B cell (primary cell): ENCODE measurements around the gene AMH. TPM values are rescaled to one million over a fixed set of nuclear protein-coding genes. Genes with fewer than 3 reads are reported as not detected.

ENCODE experiments used
- ATAC-seq: fragments of 200-7000 bp; cut with Tn5 transposase; one replicate; pipeline ENCODE4 v1.10.0; 2021; ENCODE audit warnings: low read depth, mild to moderate bottlenecking, moderate number of reproducible peaks, moderate library complexity
- CTCF ChIA-PET: fragments of 350-600 bp; sonication (Branson Sonifier 250); formaldehyde crosslinking; loops from one replicate; lab custom pipeline; 2021; ENCODE audit warnings: antibody characterized with exemption, inconsistent platforms; lab: Charles Lee
- POLR2A ChIA-PET: fragments of 350-600 bp; sonication (Branson Sonifier 250); formaldehyde crosslinking; loops from one replicate; lab custom pipeline; 2021; ENCODE audit warnings: antibody characterized with exemption; lab: Charles Lee
- DNase-seq: peaks from one replicate; pipeline ENCODE4 v3.0.0; 2013
- H2AFZ ChIP-seq: 2 replicates; pipeline ENCODE4 v1.6.1; 2012; ENCODE audit warnings: mild to moderate bottlenecking, low read depth, low read length; ENCODE audit not compliant: insufficient read depth, poor library complexity, severe bottlenecking
- H3K27ac ChIP-seq, 2 donors: 1 replicate in 1 of 2; 2 replicates in 1 of 2; pipeline ENCODE4 v1.5.1; 2012 to 2013; ENCODE audit warnings: low read length in 2 of 2, mild to moderate bottlenecking in 2 of 2, moderate library complexity in 1 of 2
- H3K27me3 ChIP-seq, 4 experiments: fragments of 200-600 bp in 1 of 4; sonication (generic) in 1 of 4; replicated peaks in 1 of 4; 1 replicate in 2 of 4; 2 replicates in 2 of 4; pipeline versions ENCODE4 v1.6.1 to v1.7.0; 2013 to 2016; ENCODE audit warnings: low read length in 3 of 4, mild to moderate bottlenecking in 2 of 4, mixed read lengths in 1 of 4, moderate library complexity in 1 of 4; ENCODE audit not compliant: insufficient read depth in 4 of 4, control insufficient read depth in 3 of 4; ENCODE audit errors: control extremely low read depth in 1 of 4
- H3K36me3 ChIP-seq, 2 experiments: replicated peaks in 1 of 2; 1 replicate in 1 of 2; 2 replicates in 1 of 2; pipeline versions ENCODE4 v1.6.1 to v1.7.1; 2013; ENCODE audit warnings: low read length in 1 of 2; ENCODE audit not compliant: insufficient read depth in 2 of 2, control insufficient read depth in 1 of 2; ENCODE audit errors: control extremely low read depth in 1 of 2, extremely low read depth in 1 of 2
- H3K4me1 ChIP-seq, 2 donors: fragments of 200-600 bp in 1 of 2; sonication (generic) in 1 of 2; 1 replicate in 1 of 2; 2 replicates in 1 of 2; pipeline versions ENCODE4 v1.5.1 to v1.6.1; 2013 to 2017; ENCODE audit warnings: low read length in 2 of 2; ENCODE audit not compliant: control insufficient read depth in 2 of 2, insufficient read depth in 2 of 2
- H3K4me2 ChIP-seq: replicated peaks from 2 replicates; pipeline ENCODE3; 2012; ENCODE audit warnings: mild to moderate bottlenecking, low read depth, low read length; ENCODE audit not compliant: poor library complexity, severe bottlenecking
- H3K4me3 ChIP-seq, 5 experiments: fragments of 200-600 bp in 1 of 5; sonication (generic) in 1 of 5; 1 replicate in 3 of 5; 2 replicates in 2 of 5; pipeline versions ENCODE4 v1.5.1 to v1.7.0; 2011 to 2016; ENCODE audit warnings: low read length in 4 of 5, mild to moderate bottlenecking in 4 of 5, low read depth in 2 of 5, control low read depth in 1 of 5, moderate library complexity in 1 of 5; ENCODE audit not compliant: insufficient read depth in 1 of 5; ENCODE audit errors: control extremely low read depth in 1 of 5, extremely low read depth in 1 of 5
- H3K79me2 ChIP-seq: fragments of 200-600 bp; sonication (generic); one replicate; pipeline ENCODE4 v1.6.0; 2016; ENCODE audit warnings: low read length; ENCODE audit not compliant: control insufficient read depth, insufficient read depth
- H3K9ac ChIP-seq: fragments of 200-600 bp; sonication (generic); 2 replicates; pipeline ENCODE4 v1.6.1; 2017; ENCODE audit warnings: mild to moderate bottlenecking, low read length, moderate library complexity
- H3K9me3 ChIP-seq, 3 donors: one replicate each; pipeline versions ENCODE4 v1.6.1 to v1.7.1; 2013; ENCODE audit warnings: low read length in 2 of 3; ENCODE audit not compliant: control insufficient read depth in 2 of 3, insufficient read depth in 1 of 3; ENCODE audit errors: control extremely low read depth in 1 of 3
- H4K20me1 ChIP-seq: 2 replicates; pipeline ENCODE4 v1.6.0; 2012; ENCODE audit warnings: mild to moderate bottlenecking, low read length; ENCODE audit not compliant: insufficient read depth, control insufficient read depth, poor library complexity, severe bottlenecking
- H3K27ac Mint-ChIP-seq: one replicate; pipeline ENCODE4 v1.8.0; 2021; ENCODE audit warnings: mixed read lengths
- H3K27me3 Mint-ChIP-seq: one replicate; pipeline ENCODE4 v1.8.0; 2021; ENCODE audit warnings: mixed read lengths
- H3K4me1 Mint-ChIP-seq: one replicate; pipeline ENCODE4 v1.8.0; 2021; ENCODE audit warnings: mixed read lengths
- H3K4me3 Mint-ChIP-seq: one replicate; pipeline ENCODE4 v1.8.0; 2021; ENCODE audit warnings: mixed read lengths
- H3K9me3 Mint-ChIP-seq: one replicate; pipeline ENCODE4 v1.8.0; 2022; ENCODE audit warnings: mixed read lengths; ENCODE audit not compliant: insufficient read depth
- EZH2 ChIP-seq: IDR thresholded peaks from 2 replicates; pipeline ENCODE4 v1.6.1; 2012; ENCODE audit warnings: borderline replicate concordance, low read depth, mild to moderate bottlenecking, moderate library complexity, low read length; ENCODE audit not compliant: insufficient read depth, poor library complexity, severe bottlenecking
- WGBS: methylation state at CpG from one replicate; pipeline ENCODE4 v1.1.5; 2013; ENCODE audit warnings: missing lambda C conversion rate; ENCODE audit not compliant: insufficient coverage; 5-methylcytosine and 5-hydroxymethylcytosine counted together
- intact Hi-C: fragments of 100-400 bp; cut with micrococcal nuclease; formaldehyde crosslinking; loops from one replicate; pipeline ENCODE4 v1.10.0; 2022
- polyA plus RNA-seq: library from polyadenylated mRNA; depleted of rRNA; stranded (reverse); fragments of >200 nt; gene quantifications from 2 replicates; pipeline ENCODE4 v1.2.3, GENCODE V29; 2012
- total RNA-seq, 2 donors: library from RNA; stranded (reverse); fragments of 120-200 nt in 1 of 2; gene quantifications; 1 replicate in 1 of 2; 2 replicates in 1 of 2; pipeline versions ENCODE4 v1.2.3 to v1.2.4, GENCODE V29; 2013 to 2022
- TF ChIP-seq, protein P1 (sequence below): fragments of 200-600 bp; IDR thresholded peaks from one replicate; pipeline ENCODE4 v1.8.0; 2022; ENCODE audit warnings: antibody characterized with exemption, mild to moderate bottlenecking

AMH gene
- total and polyA plus RNA-seq, 2 donors (not counting 1 experiment from before 2014, with no cell fraction given), result 1.5 to 4.5 TPM

DNA sequence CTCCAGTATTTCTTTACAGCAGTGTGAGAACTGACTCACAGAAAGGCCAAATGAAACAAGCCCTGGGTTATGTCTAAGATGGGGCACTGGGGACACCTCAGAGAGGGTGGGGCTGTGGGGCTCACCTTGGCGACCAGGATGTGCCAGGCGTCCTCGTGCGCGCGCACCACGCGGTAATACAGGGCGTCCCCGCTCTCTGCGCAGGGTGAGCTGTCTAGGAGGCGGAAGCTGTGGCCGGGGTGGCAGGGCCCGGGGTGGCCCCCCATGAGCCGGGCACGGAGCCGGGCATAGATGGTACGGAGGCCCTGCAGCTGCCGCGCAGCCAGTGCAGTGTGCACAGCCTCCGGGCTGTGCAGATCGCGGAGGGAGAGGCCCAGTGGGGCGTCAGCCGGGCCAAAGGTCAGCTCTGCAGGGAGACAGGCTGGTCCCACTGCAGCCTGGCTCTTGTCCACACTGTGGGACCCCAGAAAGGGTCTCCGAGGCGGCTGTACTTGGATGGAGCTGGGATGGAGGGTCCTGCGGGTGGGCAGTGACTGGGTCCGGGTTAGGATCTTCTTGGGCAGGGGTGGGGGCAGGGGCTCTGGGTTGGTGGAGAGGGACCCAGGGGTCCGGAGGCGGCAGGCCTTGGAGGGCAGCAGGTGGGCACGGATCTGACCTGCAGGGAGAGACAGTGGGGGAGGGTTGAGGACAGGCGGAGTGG lies 29.5 kb downstream of the AMH start:
- intact Hi-C loops, result loop anchor here (5.0 to 10.0 kb wide), 2 partner anchors 39 to 196 kb away; partner anchors contain the start of gene GADD45B
- CTCF ChIA-PET, result interaction anchor here (0.6 to 5.0 kb wide), 4 partner anchors 10 to 247 kb away, joined by 3 to 30 read pairs (median 6); no protein-coding TSS in a partner anchor
- H3K4me1 Mint-ChIP-seq, result peaks cover 43% of the 10 kb centered on the region
- H3K27me3 Mint-ChIP-seq, result no peaks in the 10 kb centered on the region
- H3K9me3 Mint-ChIP-seq, result no peaks in the 10 kb centered on the region
- Histone ChIP-seq H3K4me1 (peaks cover 31 to 53% of the 10 kb centered on the region in 2 donors), H3K27me3 (no peaks in the 10 kb centered on the region), H3K4me3 (no peak overlapping the region), H3K9ac (no peak overlapping the region), H2AFZ (no peak overlapping the region), H3K27ac (no peak overlapping the region), H3K4me2 (no peak overlapping the region), H3K36me3 (peaks cover 0 to 11% of the 10 kb centered on the region in 2 experiments), H3K79me2 (peaks cover 60% of the 10 kb centered on the region), H3K9me3 (no peaks in the 10 kb centered on the region), H4K20me1 (peaks cover 32% of the 10 kb centered on the region)
- no peak overlapping the region for H3K4me3 Mint-ChIP-seq
- TF ChIP-seq, protein P1, sequence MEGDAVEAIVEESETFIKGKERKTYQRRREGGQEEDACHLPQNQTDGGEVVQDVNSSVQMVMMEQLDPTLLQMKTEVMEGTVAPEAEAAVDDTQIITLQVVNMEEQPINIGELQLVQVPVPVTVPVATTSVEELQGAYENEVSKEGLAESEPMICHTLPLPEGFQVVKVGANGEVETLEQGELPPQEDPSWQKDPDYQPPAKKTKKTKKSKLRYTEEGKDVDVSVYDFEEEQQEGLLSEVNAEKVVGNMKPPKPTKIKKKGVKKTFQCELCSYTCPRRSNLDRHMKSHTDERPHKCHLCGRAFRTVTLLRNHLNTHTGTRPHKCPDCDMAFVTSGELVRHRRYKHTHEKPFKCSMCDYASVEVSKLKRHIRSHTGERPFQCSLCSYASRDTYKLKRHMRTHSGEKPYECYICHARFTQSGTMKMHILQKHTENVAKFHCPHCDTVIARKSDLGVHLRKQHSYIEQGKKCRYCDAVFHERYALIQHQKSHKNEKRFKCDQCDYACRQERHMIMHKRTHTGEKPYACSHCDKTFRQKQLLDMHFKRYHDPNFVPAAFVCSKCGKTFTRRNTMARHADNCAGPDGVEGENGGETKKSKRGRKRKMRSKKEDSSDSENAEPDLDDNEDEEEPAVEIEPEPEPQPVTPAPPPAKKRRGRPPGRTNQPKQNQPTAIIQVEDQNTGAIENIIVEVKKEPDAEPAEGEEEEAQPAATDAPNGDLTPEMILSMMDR, result no peak
- no peak for TF ChIP-seq EZH2
- 92% methylated on average over 31 of the region's 33 CpGs for WGBS
- POLR2A ChIA-PET, result interaction anchor here (0.5 to 8.9 kb wide), 6 partner anchors 10 to 357 kb away, joined by 3 to 65 read pairs (median 6); no protein-coding TSS in a partner anchor
- DNase-seq (no peak), ATAC-seq (no peak)
- no peak overlapping the region for H3K27ac Mint-ChIP-seq
